HG03025 (cell line): ENCODE data around the gene GLTP.
"Not testable (repeated sequence)": the region's sequence is repeated elsewhere in the genome, so short reads cannot be mapped to it uniquely, and the experiment has no call there.

Experiments used
- ATAC-seq: cut with Tn5 transposase; IDR thresholded peaks from one replicate; pipeline ENCODE4 v1.9.1; 2021; ENCODE audit warnings: mild to moderate bottlenecking, moderate library complexity; ENCODE audit not compliant: unreplicated experiment, low FRiP score

Gene GLTP

DNA sequence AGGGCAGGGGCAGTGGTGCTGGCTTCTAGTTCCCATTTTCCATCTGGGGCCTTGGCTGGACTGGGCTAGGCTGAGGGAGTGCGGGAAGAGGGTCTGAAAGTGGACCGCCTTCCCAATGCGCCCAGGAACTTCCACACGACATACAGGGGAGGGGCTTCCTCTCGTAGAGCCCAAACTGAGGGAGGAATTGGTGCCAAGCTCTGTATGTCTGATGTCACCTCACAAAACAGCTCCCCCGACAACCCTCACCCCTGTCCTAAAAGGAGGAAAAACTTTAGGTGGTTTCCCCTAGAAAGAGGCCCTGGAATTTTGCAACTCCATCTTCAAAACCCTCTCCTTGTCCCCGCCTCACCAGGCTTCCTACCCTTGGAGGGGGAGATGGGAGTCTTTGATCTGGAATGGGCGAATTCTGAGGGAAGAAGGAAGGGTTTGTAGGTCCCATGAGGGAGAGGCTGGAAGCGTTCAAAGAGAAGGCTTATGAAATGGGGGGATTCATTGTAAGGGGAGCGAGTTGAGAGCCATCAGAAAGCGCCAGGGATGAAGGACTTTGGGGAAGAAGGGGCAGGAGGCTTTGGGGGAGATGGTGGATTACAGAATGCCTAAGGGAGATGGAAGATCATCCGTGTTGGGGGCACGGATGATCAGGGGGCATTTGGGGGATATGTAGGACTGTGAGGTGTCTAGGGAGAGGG is 844 bp downstream of the GLTP start:
- no peak for ATAC-seq

DNA sequence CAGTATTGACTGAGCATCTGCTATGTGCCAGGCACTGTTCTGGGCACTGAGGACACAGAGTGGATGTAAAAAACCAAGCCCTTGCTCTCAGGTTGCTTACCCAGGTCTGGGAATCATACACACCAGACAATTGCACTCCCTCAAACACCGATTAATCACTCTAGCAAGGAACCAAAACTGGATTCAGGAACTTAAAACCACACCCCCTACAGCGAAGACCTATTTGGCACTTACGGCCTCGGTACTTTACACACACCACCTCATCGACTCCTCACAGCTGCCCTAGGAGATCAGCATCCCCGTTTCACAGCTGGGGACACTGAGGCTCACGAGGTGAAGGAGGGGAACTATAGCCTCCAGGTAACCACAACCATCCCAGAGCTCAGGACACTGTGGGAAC is 1.6 kb downstream of the GLTP start:
- ATAC-seq: no peak

- ATAC-seq: no peak
These were observed 2.1 kb downstream of the GLTP start for GRCh38 chr12:109878247-109878625.

DNA sequence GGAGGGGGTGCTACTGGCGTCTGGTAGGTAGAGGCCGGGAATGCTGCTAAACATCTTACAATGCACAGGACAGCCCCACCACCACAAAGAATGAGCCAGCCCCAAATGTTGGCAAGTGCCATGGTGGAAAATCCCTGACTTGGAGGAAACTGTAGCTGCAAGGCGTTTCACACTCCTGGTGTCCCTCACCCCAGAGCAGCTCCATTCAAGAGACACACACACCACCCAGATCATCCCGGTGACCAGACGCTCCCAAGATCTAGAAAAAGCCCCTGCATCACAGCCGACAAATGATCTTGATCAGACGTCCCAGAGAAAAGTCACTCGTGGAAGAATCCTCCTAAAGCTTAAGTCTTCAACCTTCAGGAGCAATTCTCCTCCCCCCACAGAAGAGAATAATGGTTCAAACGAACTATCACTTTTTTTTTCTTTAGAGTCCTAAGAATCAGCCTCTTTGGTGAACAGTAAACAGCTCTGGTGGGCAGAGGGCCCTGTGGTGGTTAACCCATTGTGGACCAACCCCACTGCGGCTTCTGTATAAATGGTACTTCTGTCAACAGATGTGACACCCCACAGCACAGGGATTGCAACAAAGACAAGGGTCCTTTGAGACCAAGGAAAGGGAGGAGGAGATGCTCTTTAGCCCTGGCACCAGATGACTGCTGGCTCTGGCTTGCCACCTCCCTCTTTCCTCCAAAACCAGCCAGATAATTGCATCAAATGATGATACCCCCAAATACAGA is 2.7 kb downstream of the GLTP start:
- ATAC-seq: no peak

GRCh38 chr12:109876406-109876805 is 3.9 kb downstream of the GLTP start:
- no peak for ATAC-seq

GRCh38 chr12:109875572-109876131 is 4.7 kb downstream of the GLTP start:
- no peak for ATAC-seq

GRCh38 chr12:109873653-109874052 is 6.7 kb downstream of the GLTP start:
- no peak for ATAC-seq

DNA sequence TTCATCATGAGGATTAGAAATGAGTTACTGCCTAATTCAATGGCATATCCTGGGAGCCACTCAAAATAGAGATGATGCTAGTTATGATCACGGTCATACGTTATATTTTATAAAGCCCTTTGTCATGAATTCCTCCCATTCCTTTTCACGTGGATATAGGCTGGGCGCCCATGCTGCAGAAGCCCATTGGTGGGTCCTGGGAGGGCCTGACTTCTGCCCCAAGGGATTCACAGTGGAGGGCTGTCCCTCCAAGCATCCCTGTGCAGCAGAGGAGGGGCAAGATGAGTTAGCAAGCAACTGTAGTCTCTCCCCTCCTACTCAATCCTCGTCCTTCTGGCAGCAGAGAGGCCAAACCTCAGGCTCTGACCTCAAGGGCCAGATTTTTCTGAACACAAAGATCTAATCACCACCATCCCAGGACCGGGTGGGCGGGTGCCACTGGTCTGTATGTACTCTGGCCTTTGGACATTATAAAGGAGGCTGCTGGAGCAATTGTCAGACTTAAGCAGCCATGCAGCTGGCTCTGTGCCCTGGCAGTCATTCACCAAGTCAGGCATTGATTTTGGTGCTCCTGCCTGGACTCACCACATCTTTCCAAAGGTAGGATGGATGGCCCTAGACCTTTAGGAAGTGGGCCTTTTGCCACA is 8.6 kb downstream of the GLTP start:
- no peak for ATAC-seq

- ATAC-seq: no peak
These were observed 9.7 kb downstream of the GLTP start for GRCh38 chr12:109870648-109871047.

GRCh38 chr12:109868182-109869051 is 11.9 kb downstream of the GLTP start:
- ATAC-seq: no peak

DNA sequence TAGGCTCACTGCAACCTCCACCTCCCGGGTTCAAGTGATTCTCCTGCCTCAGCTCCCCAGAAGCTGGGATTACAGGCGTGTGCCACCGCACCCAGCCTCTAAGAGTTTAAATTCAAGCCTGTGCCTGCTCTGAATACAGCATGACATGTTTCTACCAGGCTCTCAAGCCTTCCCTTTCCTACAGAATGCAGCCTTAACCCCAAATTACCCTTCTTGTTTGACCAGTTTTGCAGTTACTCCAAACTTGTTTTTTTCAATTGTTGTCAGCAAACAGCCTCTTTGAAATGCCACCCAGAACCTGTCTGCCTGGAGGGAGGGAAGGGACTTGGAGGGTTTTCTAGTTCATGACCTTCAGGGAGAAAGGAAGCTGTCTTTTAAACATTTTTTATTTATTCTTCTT is 15.4 kb downstream of the GLTP start:
- ATAC-seq: no peak

GRCh38 chr12:109863847-109864712 is 16.3 kb downstream of the GLTP start:
- no peak for ATAC-seq

DNA sequence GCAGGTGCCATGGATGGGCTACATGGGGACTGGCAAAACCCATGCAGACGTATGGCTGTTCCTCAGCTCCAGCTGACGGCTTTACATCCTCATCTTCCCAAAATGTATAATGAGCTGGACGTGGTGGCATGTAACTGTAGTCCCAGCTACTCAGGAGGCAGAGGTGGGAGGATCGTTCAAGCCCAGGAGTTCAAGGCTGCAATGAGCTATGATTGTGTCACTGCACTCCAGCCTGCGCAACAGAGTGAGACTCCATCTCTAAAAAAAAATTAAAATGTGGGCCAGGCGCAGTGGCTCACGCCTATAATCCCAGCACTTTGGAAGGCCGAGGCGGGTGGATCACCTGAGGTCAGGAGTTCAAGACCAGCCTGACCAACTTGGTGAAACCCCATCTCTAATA is 17.9 kb downstream of the GLTP start:
- ATAC-seq: not testable (repeated sequence)

DNA sequence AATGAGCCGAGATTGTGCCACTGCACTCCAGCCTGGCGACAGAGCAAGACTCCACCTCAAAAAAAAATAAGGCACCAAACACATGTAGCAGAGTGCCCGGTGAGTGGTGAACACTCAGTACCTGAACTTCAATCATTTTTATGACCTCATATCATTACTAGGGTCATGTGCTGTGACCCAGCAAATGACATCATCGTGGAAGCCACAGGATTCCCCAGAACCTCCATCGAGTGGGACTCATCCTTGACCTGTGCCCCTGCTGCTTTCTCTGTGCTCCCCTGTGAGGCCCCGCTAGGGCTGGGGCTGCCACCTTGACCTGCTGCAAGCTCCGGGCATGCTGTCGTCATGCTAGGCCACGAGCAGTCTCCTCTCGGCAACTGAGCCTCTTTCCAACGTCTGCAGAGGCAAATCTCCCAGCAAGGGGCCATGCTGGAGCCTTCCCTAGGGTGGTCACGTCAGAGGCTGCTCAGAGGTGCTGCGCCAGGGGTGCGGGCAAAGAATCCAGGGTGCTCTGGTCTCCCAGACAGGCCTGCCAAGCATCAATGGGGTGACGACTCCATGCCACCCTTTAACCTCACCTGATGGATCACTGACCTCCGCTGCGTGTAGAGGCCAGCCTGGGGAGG is 18.5 kb downstream of the GLTP start:
- ATAC-seq: no peak

GRCh38 chr12:109860977-109861376 is 19.4 kb downstream of the GLTP start:
- no peak for ATAC-seq

DNA sequence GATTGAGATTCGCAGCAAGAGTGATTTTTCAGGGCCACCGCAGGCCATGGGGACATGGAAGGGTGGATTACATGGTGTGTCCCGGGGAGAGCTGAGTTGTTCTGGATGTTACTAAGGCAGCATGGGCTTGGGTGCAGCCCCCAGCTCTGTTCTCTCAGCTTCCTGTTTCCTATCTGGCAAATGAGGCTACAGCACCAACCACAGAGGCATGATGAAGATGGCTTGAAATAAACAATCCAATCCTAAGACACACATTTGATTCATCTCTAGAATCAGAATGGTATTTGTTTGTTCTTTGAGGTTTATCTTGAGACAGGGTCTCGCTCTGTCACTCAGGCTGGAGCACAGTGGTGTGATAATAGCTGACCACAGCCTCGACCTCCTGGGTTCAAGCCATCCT is 21.6 kb downstream of the GLTP start:
- no peak for ATAC-seq

- ATAC-seq: no peak
These were observed 22.6 kb downstream of the GLTP start for GRCh38 chr12:109857715-109858114.

GRCh38 chr12:109855377-109855776 is 25.0 kb downstream of the GLTP start:
- ATAC-seq: no peak

GRCh38 chr12:109850518-109850917 is 29.8 kb downstream of the GLTP start:
- ATAC-seq: not testable (repeated sequence)
